ENCODE measurements around the gene ICE1.

The ICE1 gene

DNA sequence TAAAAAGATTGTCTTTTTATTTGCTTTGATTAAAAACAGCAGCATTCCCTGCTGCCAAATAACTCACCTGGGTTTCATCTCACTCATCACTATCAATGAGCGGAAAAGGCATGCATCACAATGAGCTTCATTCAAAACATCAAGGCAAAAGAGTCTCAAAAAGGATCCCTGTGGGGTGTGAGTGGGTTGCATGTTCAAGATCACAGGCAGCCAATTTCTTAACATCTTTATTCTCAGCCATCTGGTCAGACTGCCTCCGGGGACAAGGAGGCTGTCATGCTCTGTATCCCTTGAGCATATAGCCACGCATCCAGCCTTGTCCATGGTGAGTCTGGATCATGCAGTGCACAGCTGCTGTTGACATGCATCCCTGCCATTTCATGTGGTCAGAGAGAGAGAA lies 117.1 kb downstream of the ICE1 start:
- DNase-seq (ENCODE audit: low read depth in 3 of 3) = no peak
